Activated T-helper 1 cell treated with anti-CD3 and anti-CD28 coated beads, Interleukin-12 subunit alpha, Interleukin-12 subunit beta, Interleukin-2, Interleukin-4 antibody, amounts not matched to agents 30 ng/mL and 10 ng/mL and 1 ng/mL, durations not matched to agents 14 hours and 24 hours and 36 hours (primary cell): ENCODE data around the gene CAMK2B. TPM values are rescaled to one million over a fixed set of nuclear protein-coding genes. Genes with fewer than 3 reads are reported as not detected.

Source experiments
- DNase-seq: peaks from one replicate; pipeline ENCODE4 v3.0.0; 2021; ENCODE audit warnings: low spot score
- H3K27ac Mint-ChIP-seq: one replicate; pipeline ENCODE4 v1.8.0; 2021; ENCODE audit warnings: mild to moderate bottlenecking, mixed read lengths
- H3K27me3 Mint-ChIP-seq: one replicate; pipeline ENCODE4 v1.8.0; 2022; ENCODE audit warnings: mild to moderate bottlenecking, moderate library complexity, mixed read lengths; ENCODE audit not compliant: insufficient read depth
- H3K36me3 Mint-ChIP-seq: one replicate; pipeline ENCODE4 v1.8.0; 2021; ENCODE audit warnings: low read depth, mixed read lengths
- H3K4me1 Mint-ChIP-seq: one replicate; pipeline ENCODE4 v1.8.0; 2021; ENCODE audit warnings: low read depth, mixed read lengths
- H3K4me3 Mint-ChIP-seq: one replicate; pipeline ENCODE4 v1.8.0; 2021; ENCODE audit warnings: mild to moderate bottlenecking, moderate library complexity, mixed read lengths
- H3K9me3 Mint-ChIP-seq: one replicate; pipeline ENCODE4 v1.8.0; 2021; ENCODE audit warnings: mixed read lengths
- intact Hi-C: fragments of 100-400 bp; cut with micrococcal nuclease; formaldehyde crosslinking; loops from one replicate; pipeline ENCODE4 v1.15.1; 2024
- total RNA-seq: library from RNA; stranded (reverse); gene quantifications from 2 replicates; pipeline ENCODE4 v1.2.3, GENCODE V29; 2022

CAMK2B gene
- total RNA-seq: 0.47 and 0.76 TPM in 2 replicates

DNA sequence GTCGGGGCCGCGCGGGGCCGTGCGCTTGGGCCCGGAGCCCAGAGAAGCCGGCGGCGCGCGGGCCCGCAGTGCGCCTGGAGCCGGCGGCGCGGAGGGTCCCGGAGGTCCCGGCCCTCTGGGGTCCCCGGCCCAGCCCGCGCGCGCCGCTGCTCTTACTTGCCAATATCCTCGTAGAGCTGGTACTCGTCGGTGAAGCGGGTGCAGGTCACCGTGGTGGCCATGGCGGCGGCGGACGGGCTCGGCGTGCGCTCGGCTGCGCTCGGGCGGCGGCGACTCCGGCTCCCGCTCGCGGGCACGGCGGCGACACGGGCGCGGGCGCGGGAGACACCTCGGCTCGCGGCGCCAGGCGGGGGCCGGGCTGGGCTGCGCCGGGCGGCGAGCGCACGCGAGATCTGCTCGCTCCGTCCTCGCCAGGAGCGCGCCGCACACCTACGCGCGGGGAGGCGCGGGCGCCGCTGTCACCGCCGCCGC is at the start of gene CAMK2B:
Gene CAMK2B (minus strand): TSS at position 394 of the 471 bp plus-strand sequence. CDS start 173 bp downstream, at position 221.
- no peak for DNase-seq
- Mint-ChIP-seq H3K4me3 (peak within 1 kb of the TSS; percentile 84), H3K36me3 (no peaks in the 10 kb centered on the region), H3K4me1 (peaks cover 4% of the 10 kb centered on the region), H3K27ac (peak within 1 kb of the TSS; percentile 68), H3K9me3 (no peaks in the 10 kb centered on the region), H3K27me3 (peaks cover 36% of the 10 kb centered on the region)
- intact Hi-C loops: no loop called here

GRCh38 chr7:44374007-44374763 is 48.8 kb upstream of the CAMK2B start:
- intact Hi-C loops: no loop called here
- no peak overlapping the region for H3K4me3 Mint-ChIP-seq
- no peak for DNase-seq

GRCh38 chr7:44373418-44373740 is 48.0 kb upstream of the CAMK2B start:
- DNase-seq: no peak
- Mint-ChIP-seq H3K27ac (no peak overlapping the region), H3K9me3 (peaks cover 7% of the 10 kb centered on the region), H3K4me1 (peaks cover 12% of the 10 kb centered on the region), H3K36me3 (no peaks in the 10 kb centered on the region), H3K27me3 (peaks cover 26% of the 10 kb centered on the region), H3K4me3 (no peak overlapping the region)
- intact Hi-C loops: no loop called here

More at GRCh38 chr7:44374007-44374763, 48.8 kb upstream of the CAMK2B start:
- Mint-ChIP-seq H3K27ac (no peak overlapping the region), H3K36me3 (no peaks in the 10 kb centered on the region), H3K27me3 (peaks cover 24% of the 10 kb centered on the region), H3K4me1 (peaks cover 11% of the 10 kb centered on the region), H3K9me3 (peaks cover 3% of the 10 kb centered on the region)

DNA sequence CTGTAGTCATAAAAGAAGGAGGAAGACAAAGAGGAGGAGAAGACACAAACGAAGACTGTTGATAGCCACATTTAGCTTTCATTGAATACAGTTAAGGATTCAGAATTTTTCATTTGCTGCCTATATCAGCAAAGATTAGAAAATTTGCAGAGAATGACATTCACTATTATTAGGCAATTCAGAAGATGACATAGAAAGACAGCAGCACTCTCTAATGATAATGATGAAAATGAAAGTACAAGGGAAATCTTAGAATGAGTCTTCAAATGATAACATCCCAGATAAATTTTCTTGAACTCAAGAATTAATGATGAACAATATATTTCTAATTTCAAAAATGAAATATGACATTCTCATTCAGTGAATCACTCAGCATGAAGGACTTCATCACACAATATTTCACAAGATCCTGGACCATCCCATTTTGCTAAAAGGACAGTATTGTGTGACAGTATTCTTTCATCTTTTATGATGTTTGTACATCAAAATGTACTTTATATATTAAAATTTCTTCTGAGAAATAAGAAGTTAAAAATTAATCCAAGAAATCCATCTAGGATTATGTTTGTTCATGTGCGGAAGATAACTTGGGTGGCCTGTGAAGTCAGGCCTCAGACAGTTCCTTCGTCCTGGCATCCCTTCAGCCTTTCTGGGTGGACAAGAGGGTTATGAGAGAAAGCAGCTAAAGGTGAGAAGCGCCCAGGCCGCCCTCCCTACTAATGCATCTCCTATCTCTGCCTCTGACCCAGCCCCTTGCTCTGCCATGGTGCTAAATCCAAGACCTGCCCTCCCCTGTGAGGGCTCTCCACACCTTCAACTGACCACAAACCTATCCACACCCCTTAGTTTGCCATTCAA is 47.4 kb upstream of the CAMK2B start:
- H3K4me3 Mint-ChIP-seq: no peak overlapping the region
- H3K27ac Mint-ChIP-seq: no peak overlapping the region
- peaks cover 30% of the 10 kb centered on the region for H3K27me3 Mint-ChIP-seq
- peaks cover 12% of the 10 kb centered on the region for H3K4me1 Mint-ChIP-seq
- intact Hi-C loops: no loop called here
- H3K9me3 Mint-ChIP-seq: peaks cover 7% of the 10 kb centered on the region
- no peaks in the 10 kb centered on the region for H3K36me3 Mint-ChIP-seq
- DNase-seq: no peak

DNA sequence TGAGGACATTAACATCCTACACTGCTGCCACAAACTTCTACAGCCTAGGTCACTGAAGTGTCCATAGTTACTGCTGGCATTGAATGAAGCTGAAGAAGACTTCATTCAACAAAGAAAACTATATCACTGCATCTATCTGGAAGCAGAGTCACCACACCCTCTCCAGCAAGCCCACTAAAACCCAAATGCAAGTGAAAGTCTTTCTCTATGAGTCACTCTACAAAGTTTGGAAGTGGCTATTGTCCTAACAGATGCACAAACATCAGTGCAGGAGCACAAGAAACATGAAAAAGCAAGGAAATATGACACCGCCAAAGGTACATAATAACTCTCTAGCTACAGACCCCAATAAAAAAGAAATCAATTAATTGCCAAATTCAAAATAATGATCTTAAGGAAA is 43.5 kb upstream of the CAMK2B start:
- H3K9me3 Mint-ChIP-seq: peaks cover 7% of the 10 kb centered on the region
- H3K4me1 Mint-ChIP-seq: peaks cover 12% of the 10 kb centered on the region
- no peak overlapping the region for H3K27ac Mint-ChIP-seq
- no peaks in the 10 kb centered on the region for H3K36me3 Mint-ChIP-seq
- no peak for DNase-seq
- intact Hi-C loops: no loop called here
- peaks cover 43% of the 10 kb centered on the region for H3K27me3 Mint-ChIP-seq
- H3K4me3 Mint-ChIP-seq: no peak overlapping the region

GRCh38 chr7:44368455-44368854 is 43.1 kb upstream of the CAMK2B start:
- Mint-ChIP-seq H3K4me3 (no peak overlapping the region), H3K36me3 (no peaks in the 10 kb centered on the region), H3K4me1 (peaks cover 12% of the 10 kb centered on the region), H3K9me3 (peaks cover 7% of the 10 kb centered on the region), H3K27ac (no peak overlapping the region), H3K27me3 (peaks cover 43% of the 10 kb centered on the region)
- DNase-seq: no peak
- intact Hi-C loops: no loop called here

DNA sequence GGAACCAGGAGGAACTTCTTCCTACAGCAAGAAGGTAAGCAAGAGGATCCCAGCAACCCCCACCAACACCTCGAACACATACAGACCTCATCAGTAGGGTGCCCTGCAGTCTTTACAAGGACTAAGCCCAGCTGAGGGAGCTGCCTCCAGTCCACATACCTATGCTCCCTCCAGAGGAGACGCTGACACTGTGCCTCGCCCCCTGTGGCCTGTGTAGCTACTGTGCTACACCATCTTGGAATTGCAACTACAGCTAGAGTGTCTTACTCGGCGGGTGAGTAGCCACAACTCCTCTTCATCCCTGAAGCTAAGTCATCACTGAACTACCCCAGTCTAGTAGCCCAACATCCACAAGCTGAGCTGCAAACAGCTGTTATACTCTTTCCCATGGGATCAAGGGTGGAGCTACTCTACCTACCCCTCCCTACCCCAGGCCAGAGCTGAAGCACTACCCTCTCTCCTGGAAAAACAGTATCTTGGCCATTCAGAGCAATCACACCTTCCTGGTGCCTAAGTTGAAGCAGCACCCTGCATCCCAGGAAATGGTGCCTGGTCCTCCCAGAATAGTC is 42.2 kb upstream of the CAMK2B start:
- H3K27ac Mint-ChIP-seq: no peak overlapping the region

GRCh38 chr7:44366986-44367385 is 41.6 kb upstream of the CAMK2B start:
- Mint-ChIP-seq H3K9me3 (peaks cover 7% of the 10 kb centered on the region), H3K4me3 (no peak overlapping the region), H3K27me3 (peaks cover 43% of the 10 kb centered on the region), H3K4me1 (peaks cover 12% of the 10 kb centered on the region), H3K36me3 (no peaks in the 10 kb centered on the region), H3K27ac (no peak overlapping the region)
- intact Hi-C loops: no loop called here
- DNase-seq: no peak

More for the DNA sequence above, 42.2 kb upstream of the CAMK2B start:
- H3K4me1 Mint-ChIP-seq: peaks cover 12% of the 10 kb centered on the region
- no peak overlapping the region for H3K4me3 Mint-ChIP-seq
- no peak for DNase-seq
- peaks cover 43% of the 10 kb centered on the region for H3K27me3 Mint-ChIP-seq
- no peaks in the 10 kb centered on the region for H3K36me3 Mint-ChIP-seq
- peaks cover 7% of the 10 kb centered on the region for H3K9me3 Mint-ChIP-seq
- intact Hi-C loops: no loop called here

- Mint-ChIP-seq H3K27me3 (peaks cover 48% of the 10 kb centered on the region), H3K9me3 (peaks cover 19% of the 10 kb centered on the region), H3K4me3 (no peak overlapping the region), H3K27ac (no peak overlapping the region), H3K36me3 (no peaks in the 10 kb centered on the region), H3K4me1 (no peaks in the 10 kb centered on the region)
- intact Hi-C loops: no loop called here
- DNase-seq: no peak
These were observed 28.3 kb upstream of the CAMK2B start for GRCh38 chr7:44353668-44354067.

- H3K27ac Mint-ChIP-seq: no peak overlapping the region
- H3K4me3 Mint-ChIP-seq: no peak overlapping the region
- peaks cover 15% of the 10 kb centered on the region for H3K9me3 Mint-ChIP-seq
- H3K4me1 Mint-ChIP-seq: no peaks in the 10 kb centered on the region
- no peak for DNase-seq
- peaks cover 52% of the 10 kb centered on the region for H3K27me3 Mint-ChIP-seq
- intact Hi-C loops: loop anchor here (1.0 kb wide), 1 partner anchor 128 kb away; no protein-coding TSS in a partner anchor
- no peaks in the 10 kb centered on the region for H3K36me3 Mint-ChIP-seq
These were observed 23.7 kb upstream of the CAMK2B start for GRCh38 chr7:44348851-44349781.

GRCh38 chr7:44348300-44348699 is 22.9 kb upstream of the CAMK2B start:
- Mint-ChIP-seq H3K27ac (no peak overlapping the region), H3K4me1 (no peaks in the 10 kb centered on the region), H3K4me3 (no peak overlapping the region), H3K27me3 (peaks cover 51% of the 10 kb centered on the region), H3K36me3 (no peaks in the 10 kb centered on the region), H3K9me3 (peaks cover 10% of the 10 kb centered on the region)
- intact Hi-C loops: loop anchor here (1.0 kb wide), 1 partner anchor 129 kb away; no protein-coding TSS in a partner anchor
- DNase-seq: no peak

DNA sequence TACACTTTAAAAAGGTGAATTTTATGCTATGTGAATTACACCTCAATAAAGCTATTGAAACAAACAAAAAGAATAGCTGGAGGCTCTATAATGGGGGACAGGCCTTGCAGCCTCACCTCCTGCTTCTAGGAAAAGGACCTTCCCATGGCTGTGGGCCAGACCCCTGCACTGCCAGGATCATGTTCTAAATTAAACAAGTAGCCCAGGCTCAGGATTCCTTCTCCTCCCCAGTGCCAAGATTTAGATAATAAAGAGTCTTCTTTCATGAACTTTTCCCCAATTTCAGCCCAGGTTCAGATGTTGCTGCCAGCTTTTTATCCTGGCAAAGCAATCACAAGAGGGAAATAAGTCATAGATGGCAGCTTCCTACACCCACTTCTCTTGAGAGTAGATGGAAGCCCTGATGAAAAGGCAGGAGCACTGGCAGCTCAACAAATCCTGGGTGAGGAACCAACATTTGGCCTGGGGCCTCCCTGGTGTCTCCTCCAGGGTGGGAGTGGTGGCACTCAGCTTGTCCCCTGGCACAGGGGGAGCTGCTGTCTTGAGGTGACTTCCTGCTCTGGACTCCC is 22.2 kb upstream of the CAMK2B start:
- Mint-ChIP-seq H3K36me3 (no peaks in the 10 kb centered on the region), H3K4me1 (no peaks in the 10 kb centered on the region), H3K27ac (no peak overlapping the region), H3K4me3 (no peak overlapping the region), H3K27me3 (peaks cover 50% of the 10 kb centered on the region), H3K9me3 (peaks cover 10% of the 10 kb centered on the region)
- DNase-seq: no peak
- intact Hi-C loops: loop anchor here (1.0 kb wide), 1 partner anchor 130 kb away; no protein-coding TSS in a partner anchor
